CD1c-positive myeloid dendritic cell (primary cell): ENCODE data around the gene GGTA1.
"Not testable (repeated sequence)": the region's sequence is repeated elsewhere in the genome, so short reads cannot be mapped to it uniquely, and the experiment has no call there.

Source experiments
- DNase-seq: peaks from one replicate; pipeline ENCODE4 v3.0.0-alpha.2; 2016; ENCODE audit errors: extremely low spot score

GGTA1 gene

DNA sequence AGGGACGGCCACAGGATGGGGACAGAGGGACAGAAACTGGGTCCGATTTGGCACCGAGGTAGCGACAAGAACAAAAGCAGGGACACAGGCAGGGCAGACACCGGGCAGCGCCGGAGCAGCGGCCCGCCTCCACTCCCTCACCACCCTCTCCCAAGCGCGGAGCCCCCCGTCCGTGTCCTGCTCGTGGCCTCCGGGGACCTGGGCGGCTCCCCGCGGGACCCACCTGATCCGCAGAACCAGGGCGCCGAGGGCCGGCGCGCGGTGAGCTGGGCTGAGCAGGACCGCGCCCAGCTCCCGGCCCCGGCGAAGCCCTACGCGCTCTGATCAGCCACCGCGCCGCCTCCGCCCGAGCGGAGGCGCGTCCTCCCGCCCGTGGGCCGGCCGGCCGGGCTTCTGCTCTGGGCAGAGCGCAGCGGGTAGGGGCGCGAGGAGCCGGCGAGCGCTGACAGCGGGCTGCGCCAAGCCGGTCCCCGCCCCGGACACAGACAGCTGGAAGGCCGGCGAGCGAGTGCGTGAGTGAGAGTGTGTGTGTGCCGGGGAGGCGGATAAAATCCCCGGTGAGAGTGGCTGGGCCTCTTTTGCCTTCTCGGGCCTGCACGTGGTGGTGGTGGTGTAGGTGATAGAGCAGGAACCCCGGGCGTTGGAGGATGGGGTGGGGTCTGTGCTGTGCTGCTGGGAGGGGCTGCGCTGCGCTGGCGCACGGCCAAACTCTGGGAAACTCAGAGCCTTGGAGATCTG is at the start of gene GGTA1:
Gene GGTA1, minus strand, starts transcription at position 418 of the 738 bp plus-strand sequence. CDS start 31,922 bp downstream, outside the sequence.
- DNase-seq: peak; percentile 85

DNA sequence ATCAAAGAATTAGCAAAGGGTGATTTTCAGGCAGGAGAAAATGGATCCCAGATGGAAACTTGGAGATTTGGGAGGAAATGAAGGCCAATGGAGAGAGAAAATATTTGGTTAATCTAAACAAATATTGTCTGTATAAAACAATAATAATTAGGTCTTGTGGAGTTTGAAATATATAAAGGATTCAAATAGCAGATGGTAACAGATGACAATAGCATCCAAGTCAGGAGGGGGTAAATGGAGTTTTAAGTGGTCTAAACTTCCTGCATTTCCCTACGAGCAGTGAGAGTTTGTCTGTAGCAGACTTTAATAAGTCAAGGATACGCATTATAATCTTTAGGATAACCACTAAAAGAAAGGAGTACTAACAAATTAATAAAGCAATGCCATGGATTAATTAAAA is 49.0 kb upstream of the GGTA1 start:
- no peak for DNase-seq

DNA sequence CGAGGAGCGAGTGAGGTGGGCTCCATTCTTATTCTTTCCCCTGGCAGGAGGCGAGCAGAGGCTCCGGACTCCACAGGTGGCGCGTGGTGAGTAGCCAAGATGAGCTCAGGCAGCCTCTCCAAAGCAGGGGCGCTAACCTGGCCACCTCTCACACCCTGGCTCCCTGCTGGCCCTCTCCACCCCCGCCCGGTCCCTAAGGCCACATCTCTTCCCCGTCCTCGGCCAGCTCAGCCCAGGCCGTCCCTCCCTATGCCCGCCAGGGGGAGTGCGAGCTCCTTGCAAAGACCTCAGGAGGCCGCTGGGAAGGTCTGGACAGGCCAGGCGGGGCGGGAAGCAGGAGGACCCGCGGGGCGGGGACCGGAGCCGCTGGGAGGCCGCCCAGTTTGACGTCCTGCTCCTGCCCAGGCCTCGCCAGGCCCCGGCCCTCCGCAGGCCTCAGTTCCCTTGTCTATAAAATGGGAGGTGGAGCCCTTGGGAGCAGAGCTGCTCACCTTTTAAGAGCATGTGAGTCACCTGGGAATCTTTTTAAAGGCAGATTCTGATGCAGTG is 46.3 kb upstream of the GGTA1 start:
- peak; percentile 95 for DNase-seq

GRCh38 chr9:121545150-121545874 is 45.7 kb upstream of the GGTA1 start:
- DNase-seq: no peak

- DNase-seq: no peak
These were observed 42.4 kb upstream of the GGTA1 start for GRCh38 chr9:121542025-121542424.

DNA sequence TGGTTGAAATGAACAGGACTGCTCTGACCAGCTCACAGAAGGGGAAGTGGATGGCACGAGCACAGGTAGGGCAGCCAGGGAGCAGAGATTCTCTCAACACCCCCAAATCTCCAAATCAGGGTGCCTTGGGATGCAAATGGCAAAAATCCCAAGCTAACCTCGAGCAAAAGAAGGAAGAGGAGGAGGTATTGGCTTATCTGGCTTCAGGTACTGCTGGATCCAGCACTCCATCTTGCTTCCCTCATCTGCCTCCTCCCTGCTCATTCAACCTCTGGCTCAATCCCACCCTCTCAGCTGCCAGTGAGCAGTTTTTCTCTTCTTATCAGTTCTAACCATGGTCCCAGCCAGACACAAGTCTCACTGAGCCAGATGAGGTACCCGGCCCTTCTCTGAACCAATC is 41.6 kb upstream of the GGTA1 start:
- DNase-seq: no peak

- no peak for DNase-seq
These were observed 38.6 kb upstream of the GGTA1 start for GRCh38 chr9:121538221-121538620.

GRCh38 chr9:121537283-121537682 is 37.6 kb upstream of the GGTA1 start:
- peak; percentile 34 for DNase-seq

DNA sequence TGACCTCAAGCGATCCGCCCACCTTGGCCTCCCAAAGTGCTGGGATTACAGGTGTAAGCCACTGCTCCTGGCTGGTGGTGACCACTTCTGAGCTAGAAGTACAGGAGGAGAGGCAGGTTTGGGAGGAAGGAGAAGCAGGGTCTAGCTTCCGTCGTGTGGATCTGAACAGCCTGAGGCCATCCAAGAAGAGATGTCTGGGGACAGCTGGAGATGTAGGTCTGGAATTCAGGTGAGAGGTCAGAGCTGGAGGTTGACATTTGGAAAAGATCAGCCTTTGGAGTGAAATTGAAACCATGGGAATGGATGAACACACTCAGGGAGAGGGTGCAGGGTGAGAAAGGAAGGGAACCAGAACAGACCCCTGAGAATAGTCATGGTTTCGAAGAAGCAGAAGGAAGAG is 33.2 kb upstream of the GGTA1 start:
- DNase-seq: no peak

GRCh38 chr9:121529237-121529987 is 29.8 kb upstream of the GGTA1 start:
- DNase-seq: peak; percentile 16

DNA sequence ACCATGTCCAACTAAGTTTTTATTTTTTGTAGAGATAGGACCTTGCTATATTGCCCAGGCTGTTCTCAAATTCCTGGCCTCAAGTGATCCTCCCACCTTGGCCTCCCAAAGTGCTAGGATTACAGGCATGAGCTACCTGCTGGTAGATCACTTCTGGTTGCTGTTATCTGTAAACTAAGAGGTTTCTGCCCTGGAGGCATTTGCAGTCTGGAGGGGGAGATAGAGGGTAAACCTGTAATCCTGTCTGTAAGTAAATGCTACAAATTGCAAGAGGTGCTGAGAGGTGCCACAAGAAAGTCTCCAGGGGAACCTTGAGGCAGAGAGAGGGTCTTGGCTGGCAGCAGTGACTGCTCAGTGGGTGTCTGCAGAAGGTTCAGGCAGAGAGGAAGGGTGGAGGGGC is 29.0 kb upstream of the GGTA1 start:
- DNase-seq: no peak

- DNase-seq: no peak
These were observed 27.7 kb upstream of the GGTA1 start for GRCh38 chr9:121527371-121527770.

GRCh38 chr9:121519688-121520087 is 20.0 kb upstream of the GGTA1 start:
- not testable (repeated sequence) for DNase-seq

- no peak for DNase-seq
These were observed 19.0 kb upstream of the GGTA1 start for GRCh38 chr9:121518634-121519033.

- DNase-seq: peak; percentile 71
These were observed 13.5 kb upstream of the GGTA1 start for GRCh38 chr9:121513166-121513565.

GRCh38 chr9:121510766-121511550 is 11.3 kb upstream of the GGTA1 start:
- DNase-seq: no peak

- no peak for DNase-seq
These were observed 9.5 kb upstream of the GGTA1 start for GRCh38 chr9:121509180-121509579.

DNA sequence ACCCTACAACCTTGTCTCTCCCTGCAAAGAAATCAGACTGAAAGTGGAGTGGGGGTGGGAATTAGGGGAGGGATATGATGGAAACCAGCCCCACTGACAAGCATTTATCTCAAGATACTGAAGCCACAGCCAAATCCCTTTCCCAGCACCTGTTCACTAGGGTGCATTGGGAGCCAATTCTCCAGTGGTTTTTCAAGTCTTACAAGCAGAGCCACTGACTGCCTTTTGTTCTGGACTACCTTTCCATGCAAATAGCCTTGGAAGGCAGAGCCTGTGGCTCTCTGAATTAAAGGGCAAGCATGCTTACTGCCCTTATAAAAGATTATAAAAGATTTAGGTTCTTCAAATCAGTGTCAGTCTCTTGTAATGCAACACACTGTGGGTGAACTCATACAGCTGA is 8.8 kb upstream of the GGTA1 start:
- DNase-seq: peak; percentile 12

- DNase-seq: no peak
These were observed 6.5 kb upstream of the GGTA1 start for GRCh38 chr9:121505903-121506735.

- DNase-seq: peak; percentile 91
These were observed 3.8 kb upstream of the GGTA1 start for GRCh38 chr9:121503444-121503843.

DNA sequence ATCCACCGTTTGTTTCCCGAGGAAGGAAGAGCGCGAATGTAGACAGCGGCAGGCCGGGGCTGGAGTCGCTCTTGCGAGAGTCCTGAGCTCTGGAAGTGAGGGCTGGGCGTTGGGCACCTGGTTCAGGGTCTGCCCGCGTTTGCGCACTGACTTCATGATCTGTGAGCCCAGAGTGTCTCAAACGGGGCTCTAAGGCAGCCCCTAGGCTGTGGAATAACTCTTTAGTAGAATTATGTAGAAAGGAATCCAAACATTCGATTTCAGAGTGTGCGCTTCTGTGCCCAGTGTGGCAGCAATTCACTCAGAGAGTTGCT is 478 bp upstream of the GGTA1 start:
- DNase-seq: no peak
